Calu3 (cell line): ENCODE measurements around the gene KCNC4. TPM values are rescaled to one million over a fixed set of nuclear protein-coding genes. Genes with fewer than 3 reads are reported as not detected.

Experiments used
- BruUV-seq: library from RNA; stranded (reverse); fragments of 400-500 nt; replicated peaks from 2 replicates; lab custom pipeline; 2021; lab: Mats Ljungman, UMichigan
- CTCF ChIA-PET: fragments of 300-600 bp; sonication (Branson Sonifier 250); formaldehyde crosslinking; loops from one replicate; lab custom pipeline; 2022; ENCODE audit warnings: antibody characterized with exemption; lab: Charles Lee
- DNase-seq: peaks from one replicate; pipeline ENCODE4 v3.0.0; 2022
- H3K27ac Mint-ChIP-seq: one replicate; pipeline ENCODE4 v1.8.0; 2022; ENCODE audit warnings: mixed read lengths; ENCODE audit not compliant: unreplicated experiment
- H3K27me3 Mint-ChIP-seq: one replicate; pipeline ENCODE4 v1.8.0; 2022; ENCODE audit warnings: mixed read lengths; ENCODE audit not compliant: unreplicated experiment
- H3K36me3 Mint-ChIP-seq: one replicate; pipeline ENCODE4 v1.8.0; 2022; ENCODE audit warnings: mild to moderate bottlenecking, moderate library complexity, mixed read lengths; ENCODE audit not compliant: insufficient read depth, unreplicated experiment
- H3K4me1 Mint-ChIP-seq: one replicate; pipeline ENCODE4 v1.8.0; 2022; ENCODE audit warnings: mild to moderate bottlenecking, low read depth, mixed read lengths; ENCODE audit not compliant: unreplicated experiment
- H3K4me3 Mint-ChIP-seq: one replicate; pipeline ENCODE4 v1.8.0; 2022; ENCODE audit warnings: mild to moderate bottlenecking, low read depth, moderate library complexity, mixed read lengths; ENCODE audit not compliant: unreplicated experiment
- H3K9me3 Mint-ChIP-seq: one replicate; pipeline ENCODE4 v1.8.0; 2022; ENCODE audit warnings: low read depth, mixed read lengths; ENCODE audit not compliant: unreplicated experiment
- intact Hi-C: fragments of 100-400 bp; cut with micrococcal nuclease; formaldehyde crosslinking; loops from one replicate; pipeline ENCODE4 v1.10.0; 2022; ENCODE audit not compliant: unreplicated experiment
- total RNA-seq: library from RNA; stranded (reverse); gene quantifications from 2 replicates; pipeline ENCODE4 v1.2.3, GENCODE V29; 2022
- TF ChIP-seq, protein P1 (sequence below): fragments of 200-600 bp; IDR thresholded peaks from one replicate; pipeline ENCODE4 v1.8.0; 2022; ENCODE audit warnings: antibody characterized with exemption; ENCODE audit not compliant: unreplicated experiment

The KCNC4 gene
- total RNA-seq, 1 experiment from 2014 or later = 24.3 TPM

DNA sequence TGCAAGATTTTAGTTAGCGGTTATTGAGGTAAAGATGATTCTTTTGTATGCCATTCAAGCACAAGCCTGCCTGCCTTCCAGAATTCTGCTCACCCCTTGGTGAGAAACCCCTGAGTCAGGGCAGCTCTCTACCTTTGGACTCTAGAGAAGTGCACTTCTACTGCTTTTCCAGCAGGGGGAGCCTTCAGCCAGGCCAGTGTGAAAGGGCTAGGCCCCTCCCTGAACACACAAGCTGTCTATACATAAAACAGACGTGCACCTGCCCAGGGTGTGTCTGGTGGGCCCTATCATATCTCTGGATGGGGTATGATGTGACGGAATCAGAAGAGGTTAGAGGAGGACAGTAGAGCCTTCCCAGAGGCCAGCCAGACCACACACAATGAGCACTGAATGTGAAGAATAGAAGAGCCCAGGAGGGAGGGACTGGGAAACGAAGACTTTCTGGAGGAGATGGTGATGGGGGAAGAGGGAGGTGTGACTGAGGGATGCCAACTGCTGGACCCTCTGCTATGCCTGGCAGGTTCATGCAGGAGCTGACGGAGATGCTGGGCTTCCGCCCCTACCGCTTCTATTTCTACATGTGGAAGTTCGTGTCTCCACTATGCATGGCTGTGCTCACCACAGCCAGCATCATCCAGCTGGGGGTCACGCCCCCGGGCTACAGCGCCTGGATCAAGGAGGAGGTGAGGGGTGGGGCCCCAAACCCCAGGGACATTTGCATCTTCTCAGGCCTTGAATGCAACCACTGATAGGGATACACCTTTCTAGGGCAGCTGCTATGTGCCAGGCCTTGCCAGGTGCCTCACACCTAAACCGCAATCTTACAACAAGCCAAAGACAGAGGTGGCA, 13.0 kb upstream of the KCNC4 start:
- Mint-ChIP-seq H3K4me1 (peaks cover 8% of the 10 kb centered on the region), H3K27ac (no peak overlapping the region), H3K4me3 (no peak overlapping the region), H3K36me3 (peaks cover 5% of the 10 kb centered on the region), H3K27me3 (peaks cover 8% of the 10 kb centered on the region), H3K9me3 (no peaks in the 10 kb centered on the region)
- TF ChIP-seq, protein P1, sequence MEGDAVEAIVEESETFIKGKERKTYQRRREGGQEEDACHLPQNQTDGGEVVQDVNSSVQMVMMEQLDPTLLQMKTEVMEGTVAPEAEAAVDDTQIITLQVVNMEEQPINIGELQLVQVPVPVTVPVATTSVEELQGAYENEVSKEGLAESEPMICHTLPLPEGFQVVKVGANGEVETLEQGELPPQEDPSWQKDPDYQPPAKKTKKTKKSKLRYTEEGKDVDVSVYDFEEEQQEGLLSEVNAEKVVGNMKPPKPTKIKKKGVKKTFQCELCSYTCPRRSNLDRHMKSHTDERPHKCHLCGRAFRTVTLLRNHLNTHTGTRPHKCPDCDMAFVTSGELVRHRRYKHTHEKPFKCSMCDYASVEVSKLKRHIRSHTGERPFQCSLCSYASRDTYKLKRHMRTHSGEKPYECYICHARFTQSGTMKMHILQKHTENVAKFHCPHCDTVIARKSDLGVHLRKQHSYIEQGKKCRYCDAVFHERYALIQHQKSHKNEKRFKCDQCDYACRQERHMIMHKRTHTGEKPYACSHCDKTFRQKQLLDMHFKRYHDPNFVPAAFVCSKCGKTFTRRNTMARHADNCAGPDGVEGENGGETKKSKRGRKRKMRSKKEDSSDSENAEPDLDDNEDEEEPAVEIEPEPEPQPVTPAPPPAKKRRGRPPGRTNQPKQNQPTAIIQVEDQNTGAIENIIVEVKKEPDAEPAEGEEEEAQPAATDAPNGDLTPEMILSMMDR = peak; percentile 68
- BruUV-seq = no TSS peak
- peak; percentile 63 for DNase-seq
- CTCF ChIA-PET = interaction anchor here (0.6 to 1.6 kb wide), 10 partner anchors 10 to 299 kb away, joined by 3 to 9 read pairs (median 4); partner anchors contain the start of genes KCNC4 and RBM15
- intact Hi-C loops = no loop called here

DNA sequence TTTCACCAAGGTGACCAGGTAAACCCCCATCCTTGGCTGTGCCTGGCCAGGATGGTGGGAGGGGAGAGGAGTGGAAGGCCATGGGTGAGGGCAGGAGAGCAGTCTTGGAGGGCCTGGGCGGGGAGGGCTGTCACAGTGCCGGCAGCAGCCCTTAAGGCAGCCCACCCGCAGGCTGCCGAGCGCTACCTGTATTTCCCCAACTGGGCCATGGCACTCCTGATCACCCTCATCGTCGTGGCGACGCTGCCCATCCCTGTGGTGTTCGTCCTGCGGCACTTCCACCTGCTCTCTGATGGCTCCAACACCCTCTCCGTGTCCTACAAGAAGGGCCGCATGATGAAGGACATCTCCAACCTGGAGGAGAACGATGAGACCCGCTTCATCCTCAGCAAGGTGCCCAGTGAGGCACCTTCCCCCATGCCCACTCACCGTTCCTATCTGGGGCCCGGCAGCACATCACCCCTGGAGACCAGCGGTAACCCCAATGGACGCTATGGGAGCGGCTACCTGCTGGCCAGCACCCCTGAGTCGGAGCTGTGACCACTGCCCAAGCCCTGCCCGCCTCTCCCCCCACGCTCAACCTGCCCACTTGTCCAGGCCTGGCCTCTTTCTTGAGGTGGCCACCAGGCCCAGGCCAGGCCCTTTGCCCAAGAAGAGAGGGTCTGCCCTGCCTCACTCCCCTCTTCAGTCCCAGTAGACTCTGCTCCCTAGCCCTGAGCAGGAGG, 12.0 kb upstream of the KCNC4 start:
- no TSS peak for BruUV-seq
- CTCF ChIA-PET = interaction anchor here (1.6 kb wide), 1 partner anchor 115 kb away, joined by 8 read pairs; no protein-coding TSS in a partner anchor
- DNase-seq = no peak
- H3K4me3 Mint-ChIP-seq = no peak overlapping the region
- H3K4me1 Mint-ChIP-seq = peaks cover 8% of the 10 kb centered on the region
- H3K36me3 Mint-ChIP-seq = peaks cover 5% of the 10 kb centered on the region
- intact Hi-C loops = no loop called here
- H3K27me3 Mint-ChIP-seq = peaks cover 8% of the 10 kb centered on the region
- TF ChIP-seq, protein P1 = no peak
- H3K27ac Mint-ChIP-seq = no peak overlapping the region
- H3K9me3 Mint-ChIP-seq = no peaks in the 10 kb centered on the region

DNA sequence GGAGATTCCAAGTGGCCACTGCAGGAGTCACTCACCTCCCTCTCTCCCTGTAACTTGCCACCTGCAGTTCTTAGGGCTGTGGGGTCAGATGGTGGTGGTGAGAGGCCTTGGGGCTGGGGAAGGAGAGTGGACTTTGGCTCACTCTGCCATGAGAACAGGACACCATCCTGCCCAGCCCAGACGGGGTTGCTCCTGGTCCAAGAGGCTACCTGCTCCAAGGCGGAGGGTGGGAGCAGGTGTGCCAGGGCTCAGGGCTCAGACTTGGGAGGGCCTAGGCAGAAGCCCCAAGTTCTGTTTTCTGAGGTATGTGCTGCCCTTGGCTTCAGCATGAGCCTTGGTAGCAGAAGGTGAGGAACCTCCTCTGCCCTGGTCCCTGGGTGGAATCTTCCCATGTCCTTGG, 11.4 kb upstream of the KCNC4 start:
- H3K36me3 Mint-ChIP-seq = peaks cover 5% of the 10 kb centered on the region
- TF ChIP-seq, protein P1 = no peak
- peaks cover 8% of the 10 kb centered on the region for H3K4me1 Mint-ChIP-seq
- no peaks in the 10 kb centered on the region for H3K9me3 Mint-ChIP-seq
- BruUV-seq = no TSS peak
- DNase-seq = no peak
- CTCF ChIA-PET = no interaction called here
- H3K4me3 Mint-ChIP-seq = no peak overlapping the region
- intact Hi-C loops = no loop called here
- peaks cover 8% of the 10 kb centered on the region for H3K27me3 Mint-ChIP-seq
- no peak overlapping the region for H3K27ac Mint-ChIP-seq

DNA sequence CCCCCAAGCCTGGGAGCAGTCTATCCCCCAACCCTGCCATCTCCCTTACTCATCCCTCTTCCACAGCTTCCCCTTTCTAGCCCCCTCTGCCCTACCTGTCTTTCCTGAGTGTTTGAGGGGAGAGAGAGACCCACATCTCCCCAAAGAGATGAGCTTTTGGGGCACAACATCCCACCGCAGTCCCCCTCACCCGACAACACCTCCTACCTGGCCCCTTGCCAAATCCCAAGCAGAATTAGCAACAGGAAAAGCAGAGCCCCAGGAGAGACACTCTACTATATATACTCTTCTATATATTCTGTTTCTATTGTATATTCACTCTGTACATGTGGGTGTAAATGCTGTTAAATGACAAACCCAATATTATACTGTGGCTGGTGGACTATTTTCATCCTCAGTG, 9.9 kb upstream of the KCNC4 start:
- intact Hi-C loops = loop anchor here (5.0 kb wide), 1 partner anchor 207 kb away; the partner anchor contains the start of gene LAMTOR5
- H3K27me3 Mint-ChIP-seq = peaks cover 8% of the 10 kb centered on the region

More for the DNA sequence above, 9.9 kb upstream of the KCNC4 start:
- Mint-ChIP-seq H3K4me1 (peaks cover 8% of the 10 kb centered on the region), H3K9me3 (no peaks in the 10 kb centered on the region), H3K36me3 (peaks cover 5% of the 10 kb centered on the region), H3K27ac (no peak overlapping the region), H3K4me3 (no peak overlapping the region)
- CTCF ChIA-PET = interaction anchor here (0.6 kb wide), 1 partner anchor 264 kb away, joined by 3 read pairs; no protein-coding TSS in a partner anchor
- no peak for DNase-seq
- TF ChIP-seq, protein P1 = no peak
- BruUV-seq = no TSS peak
